ES-I3 (cell line): ENCODE measurements around the gene ARL3.
"Not testable (repeated sequence)": the region's sequence is repeated elsewhere in the genome, so short reads cannot be mapped to it uniquely, and the experiment has no call there.

Source experiments
- H3K36me3 ChIP-seq: 2 replicates; pipeline ENCODE4 v1.6.1; 2013; ENCODE audit warnings: mild to moderate bottlenecking, low read length, control low read depth, moderate library complexity; ENCODE audit not compliant: insufficient read depth
- H3K4me1 ChIP-seq: 2 replicates; pipeline ENCODE4 v1.6.1; 2013; ENCODE audit warnings: mild to moderate bottlenecking, control low read depth, low read length; ENCODE audit not compliant: insufficient read depth
- H3K9ac ChIP-seq: 2 replicates; pipeline ENCODE4 v1.6.1; 2013; ENCODE audit warnings: low read depth, mild to moderate bottlenecking, low read length, moderate library complexity
- H3K9me3 ChIP-seq: 2 replicates; pipeline ENCODE4 v1.6.1; 2013; ENCODE audit warnings: mild to moderate bottlenecking, low read length, moderate library complexity; ENCODE audit not compliant: control insufficient read depth, insufficient read depth

Gene ARL3

GRCh38 chr10:102704915-102705314 is 9.3 kb downstream of the ARL3 start:
- Histone ChIP-seq H3K36me3 (no peaks in the 10 kb centered on the region), H3K4me1 (no peaks in the 10 kb centered on the region), H3K9ac (no peak overlapping the region), H3K9me3 (no peaks in the 10 kb centered on the region)

GRCh38 chr10:102702742-102703141 is 11.5 kb downstream of the ARL3 start:
- Histone ChIP-seq H3K9ac (no peak overlapping the region), H3K4me1 (no peaks in the 10 kb centered on the region), H3K9me3 (no peaks in the 10 kb centered on the region), H3K36me3 (peaks cover 8% of the 10 kb centered on the region)

- Histone ChIP-seq H3K4me1 (no peaks in the 10 kb centered on the region), H3K9me3 (no peaks in the 10 kb centered on the region), H3K9ac (no peak overlapping the region), H3K36me3 (peaks cover 13% of the 10 kb centered on the region)
Measured at GRCh38 chr10:102701796-102702195, 12.4 kb downstream of the ARL3 start.

GRCh38 chr10:102701272-102701671 is 12.9 kb downstream of the ARL3 start:
- Histone ChIP-seq H3K36me3 (peaks cover 17% of the 10 kb centered on the region), H3K4me1 (no peaks in the 10 kb centered on the region), H3K9ac (no peak overlapping the region), H3K9me3 (no peaks in the 10 kb centered on the region)

GRCh38 chr10:102698894-102699293 is 15.3 kb downstream of the ARL3 start:
- Histone ChIP-seq H3K4me1 (no peaks in the 10 kb centered on the region), H3K9me3 (no peaks in the 10 kb centered on the region), H3K36me3 (peaks cover 17% of the 10 kb centered on the region), H3K9ac (no peak overlapping the region)

- H3K36me3 ChIP-seq: peaks cover 17% of the 10 kb centered on the region
- H3K9me3 ChIP-seq: no peaks in the 10 kb centered on the region
- no peak overlapping the region for H3K9ac ChIP-seq
- H3K4me1 ChIP-seq: no peaks in the 10 kb centered on the region
Measured at GRCh38 chr10:102696736-102697135, 17.5 kb downstream of the ARL3 start.

- peaks cover 17% of the 10 kb centered on the region for H3K36me3 ChIP-seq
- not testable (repeated sequence) for H3K9ac ChIP-seq, H3K4me1 ChIP-seq, H3K9me3 ChIP-seq
Measured at GRCh38 chr10:102695401-102695800, 18.8 kb downstream of the ARL3 start.

- peaks cover under 1% of the 10 kb centered on the region; the same call in 1 of the 2 replicates for H3K36me3 ChIP-seq
- H3K4me1 ChIP-seq: no peaks in the 10 kb centered on the region
- no peaks in the 10 kb centered on the region for H3K9me3 ChIP-seq
- no peak overlapping the region for H3K9ac ChIP-seq
Measured at GRCh38 chr10:102691285-102692066, 22.7 kb downstream of the ARL3 start.

- Histone ChIP-seq H3K36me3 (peaks cover 4% of the 10 kb centered on the region), H3K4me1 (peaks cover 4% of the 10 kb centered on the region; the same call in 1 of the 2 replicates), H3K9ac (no peak overlapping the region), H3K9me3 (no peaks in the 10 kb centered on the region)
Measured at GRCh38 chr10:102683736-102684135, 30.5 kb downstream of the ARL3 start.

- Histone ChIP-seq H3K9me3 (no peaks in the 10 kb centered on the region), H3K4me1 (peaks cover 10% of the 10 kb centered on the region), H3K36me3 (peaks cover 4% of the 10 kb centered on the region), H3K9ac (no peak overlapping the region)
Measured at GRCh38 chr10:102682981-102683380, 31.2 kb downstream of the ARL3 start.

GRCh38 chr10:102682416-102682815 is 31.8 kb downstream of the ARL3 start:
- H3K4me1 ChIP-seq: peaks cover 16% of the 10 kb centered on the region
- no peak overlapping the region for H3K9ac ChIP-seq
- no peaks in the 10 kb centered on the region for H3K9me3 ChIP-seq
- H3K36me3 ChIP-seq: peaks cover 4% of the 10 kb centered on the region

GRCh38 chr10:102681696-102682095 is 32.5 kb downstream of the ARL3 start:
- Histone ChIP-seq H3K4me1 (peaks cover 23% of the 10 kb centered on the region), H3K9ac (no peak overlapping the region), H3K36me3 (peaks cover 4% of the 10 kb centered on the region), H3K9me3 (no peaks in the 10 kb centered on the region)

- Histone ChIP-seq H3K9ac (no peak overlapping the region), H3K36me3 (no peaks in the 10 kb centered on the region), H3K9me3 (no peaks in the 10 kb centered on the region), H3K4me1 (peaks cover 43% of the 10 kb centered on the region)
Measured at GRCh38 chr10:102679596-102679995, 34.6 kb downstream of the ARL3 start.

- Histone ChIP-seq H3K4me1 (peaks cover 48% of the 10 kb centered on the region), H3K9me3 (no peaks in the 10 kb centered on the region), H3K9ac (no peak overlapping the region), H3K36me3 (no peaks in the 10 kb centered on the region)
Measured at GRCh38 chr10:102678842-102679289, 35.3 kb downstream of the ARL3 start.

- Histone ChIP-seq H3K4me1 (peaks cover 53% of the 10 kb centered on the region), H3K9ac (no peak overlapping the region), H3K9me3 (no peaks in the 10 kb centered on the region), H3K36me3 (no peaks in the 10 kb centered on the region)
Measured at GRCh38 chr10:102678068-102678400, 36.2 kb downstream of the ARL3 start.
